SK-N-SH (cell line): ENCODE measurements around the gene NEK6. TPM values are rescaled to one million over a fixed set of nuclear protein-coding genes. Genes with fewer than 3 reads are reported as not detected.

Source experiments
- CTCF ChIA-PET: fragments of 300-600, 350-600 bp; formaldehyde crosslinking; extraction: SDS; loops from one replicate; lab custom pipeline; 2021; lab: Yijun Ruan, JAX
- POLR2A ChIA-PET: fragments of 350-600 bp; sonication (Branson Sonifier 250); formaldehyde crosslinking; extraction: SDS; loops from one replicate; lab custom pipeline; 2020; ENCODE audit warnings: antibody characterized with exemption, inconsistent platforms; lab: Yijun Ruan, JAX
- DNase-seq: peaks from one replicate; pipeline ENCODE4 v3.0.0; 2012
- H2AFZ ChIP-seq: fragments of 200-600 bp; sonication (generic); 2 replicates; pipeline ENCODE4 v1.8.1; 2016; ENCODE audit warnings: antibody characterized with exemption, mild to moderate bottlenecking, low read depth
- H3F3A ChIP-seq: fragments of 200-600 bp; sonication (generic); replicated peaks from 2 replicates; pipeline ENCODE3; 2016; ENCODE audit warnings: antibody characterized with exemption, mild to moderate bottlenecking; ENCODE audit not compliant: insufficient read depth
- H3K27ac ChIP-seq, 2 experiments: fragments of 200-500 bp in 1 of 2; fragments of 200-600 bp in 1 of 2; sonication (Bioruptor generic) in 1 of 2; sonication (generic), shearing (Covaris generic) in 1 of 2; 2 replicates each; pipeline versions ENCODE4 v1.5.1 to v1.6.1; 2014 to 2016; ENCODE audit warnings: low read depth in 2 of 2, inconsistent platforms in 1 of 2, low read length in 1 of 2, mild to moderate bottlenecking in 1 of 2, mixed read lengths in 1 of 2
- H3K27me3 ChIP-seq: fragments of 200-600 bp; sonication (generic), shearing (Covaris generic); 2 replicates; pipeline ENCODE4 v1.6.1; 2016; ENCODE audit warnings: mixed run types; ENCODE audit not compliant: insufficient read depth
- H3K36me3 ChIP-seq, 2 experiments: fragments of 200-500 bp in 1 of 2; fragments of 200-600 bp in 1 of 2; sonication (Bioruptor generic) in 1 of 2; sonication (generic) in 1 of 2; replicated peaks in 1 of 2; 2 replicates each; pipeline versions ENCODE3 to v1.5.1; 2014 to 2016; ENCODE audit warnings: low read length in 1 of 2, mild to moderate bottlenecking in 1 of 2; ENCODE audit not compliant: insufficient read depth in 2 of 2, control insufficient read depth in 1 of 2
- H3K4me1 ChIP-seq, 2 experiments: fragments of 200-500 bp in 1 of 2; fragments of 200-600 bp in 1 of 2; sonication (Bioruptor generic) in 1 of 2; sonication (generic), shearing (Covaris generic) in 1 of 2; 2 replicates each; pipeline versions ENCODE4 v1.5.1 to v1.6.1; 2014 to 2016; ENCODE audit warnings: low read depth in 1 of 2, low read length in 1 of 2, mixed run types in 1 of 2; ENCODE audit not compliant: insufficient read depth in 2 of 2, control insufficient read depth in 1 of 2
- H3K4me2 ChIP-seq: fragments of 200-600 bp; sonication (generic), shearing (Covaris generic); 2 replicates; pipeline ENCODE4 v1.6.1; 2017; ENCODE audit warnings: mixed run types
- H3K4me3 ChIP-seq, 2 experiments: fragments of 200-500 bp in 1 of 2; fragments of 200-600 bp in 1 of 2; sonication (Bioruptor generic) in 1 of 2; sonication (generic), shearing (Covaris generic) in 1 of 2; 2 replicates each; pipeline versions ENCODE4 v1.5.1 to v1.8.1; 2014 to 2016; ENCODE audit warnings: low read depth in 2 of 2, inconsistent platforms in 1 of 2, low read length in 1 of 2, mild to moderate bottlenecking in 1 of 2, mixed read lengths in 1 of 2, moderate library complexity in 1 of 2
- H3K79me2 ChIP-seq: fragments of 200-600 bp; sonication (generic); 2 replicates; pipeline ENCODE4 v1.8.1; 2017; ENCODE audit warnings: mild to moderate bottlenecking; ENCODE audit not compliant: insufficient read depth
- H3K9ac ChIP-seq: fragments of 200-600 bp; sonication (generic); 2 replicates; pipeline ENCODE4 v1.6.1; 2017; ENCODE audit warnings: mixed run types
- H3K9me2 ChIP-seq: fragments of 200-600 bp; sonication (generic); 2 replicates; pipeline ENCODE4 v1.6.1; 2017; ENCODE audit warnings: mixed run types
- H3K9me3 ChIP-seq: fragments of 200-600 bp; sonication (generic); 2 replicates; pipeline ENCODE4 v1.6.1; 2017; ENCODE audit warnings: mixed run types, mild to moderate bottlenecking, moderate library complexity
- H4K20me1 ChIP-seq: fragments of 200-600 bp; sonication (generic); 2 replicates; pipeline ENCODE4 v1.6.1; 2017; ENCODE audit warnings: mild to moderate bottlenecking, mixed run types; ENCODE audit not compliant: insufficient read depth
- CHD2 ChIP-seq: fragments of 150-350 bp; IDR thresholded peaks from 2 replicates; pipeline ENCODE4 v1.6.1; 2018; ENCODE audit warnings: low read length; ENCODE audit not compliant: partially characterized antibody
- EP300 ChIP-seq, 2 experiments: IDR thresholded peaks; 2 replicates each; pipeline versions ENCODE4 v1.4.0 to v1.6.1; 2012; ENCODE audit warnings: borderline replicate concordance in 1 of 2, low read depth in 1 of 2, low read length in 1 of 2
- FOXM1 ChIP-seq: IDR thresholded peaks from 2 replicates; pipeline ENCODE4 v1.4.0; 2012; ENCODE audit warnings: low read depth, mild to moderate bottlenecking
- GABPA ChIP-seq: IDR thresholded peaks from 2 replicates; pipeline ENCODE4 v1.4.0; 2012; ENCODE audit warnings: low read depth, mild to moderate bottlenecking
- GATA2 ChIP-seq: sonication (generic); formaldehyde crosslinking; IDR thresholded peaks from 2 replicates; pipeline ENCODE4 v1.5.0; 2020; ENCODE audit warnings: mild to moderate bottlenecking, missing genetic modification reagents
- JUND ChIP-seq: IDR thresholded peaks from 2 replicates; pipeline ENCODE4 v1.4.0; 2012
- MAX ChIP-seq: IDR thresholded peaks from 2 replicates; pipeline ENCODE4 v1.4.0; 2012; ENCODE audit warnings: low read depth
- MEF2A ChIP-seq: IDR thresholded peaks from 2 replicates; pipeline ENCODE4 v1.4.0; 2012; ENCODE audit warnings: low read depth, borderline replicate concordance
- MXI1 ChIP-seq: IDR thresholded peaks from 2 replicates; pipeline ENCODE4 v1.6.1; 2012; ENCODE audit warnings: mild to moderate bottlenecking, low read depth, low read length, improper control_type of control experiment
- NFIC ChIP-seq: IDR thresholded peaks from 2 replicates; pipeline ENCODE4 v1.4.0; 2012; ENCODE audit warnings: borderline replicate concordance
- NRF1 ChIP-seq: IDR thresholded peaks from 2 replicates; pipeline ENCODE4 v1.6.1; 2012; ENCODE audit warnings: low read depth, mild to moderate bottlenecking, low read length
- PBX3 ChIP-seq: IDR thresholded peaks from 2 replicates; pipeline ENCODE4; 2012
- RAD21 ChIP-seq: IDR thresholded peaks from 2 replicates; pipeline ENCODE4 v1.6.1; 2012; ENCODE audit warnings: mild to moderate bottlenecking, low read length
- RCOR1 ChIP-seq: fragments of 150-350 bp; IDR thresholded peaks from 2 replicates; pipeline ENCODE4 v1.6.1; 2017; ENCODE audit warnings: antibody characterized with exemption, low read length
- RFX5 ChIP-seq: IDR thresholded peaks from 2 replicates; pipeline ENCODE4 v1.6.1; 2012; ENCODE audit warnings: mild to moderate bottlenecking, improper control_type of control experiment, low read length
- RXRA ChIP-seq: IDR thresholded peaks from 2 replicates; pipeline ENCODE4 v1.4.0; 2012; ENCODE audit warnings: low read depth, mild to moderate bottlenecking, borderline replicate concordance
- SIN3A ChIP-seq: IDR thresholded peaks from 2 replicates; pipeline ENCODE4 v1.6.1; 2012; ENCODE audit warnings: low read depth, mild to moderate bottlenecking, low read length, moderate library complexity, borderline replicate concordance
- SMC3 ChIP-seq: IDR thresholded peaks from 2 replicates; pipeline ENCODE4 v1.6.1; 2012; ENCODE audit warnings: low read depth, low read length, improper control_type of control experiment
- TAF1 ChIP-seq: IDR thresholded peaks from 2 replicates; pipeline ENCODE4 v1.6.1; 2012; ENCODE audit warnings: low read depth, mild to moderate bottlenecking, low read length, moderate library complexity, borderline replicate concordance
- TCF12 ChIP-seq: IDR thresholded peaks from 2 replicates; pipeline ENCODE4 v1.4.0; 2012
- TEAD4 ChIP-seq: IDR thresholded peaks from 2 replicates; pipeline ENCODE4 v1.4.0; 2012; ENCODE audit warnings: mild to moderate bottlenecking, borderline replicate concordance; ENCODE audit not compliant: insufficient read depth
- USF2 ChIP-seq: fragments of 150-350 bp; IDR thresholded peaks from 2 replicates; pipeline ENCODE4 v1.6.1; 2017; ENCODE audit warnings: antibody characterized with exemption, low read length, low read depth, borderline replicate concordance
- ZBTB33 ChIP-seq: IDR thresholded peaks from 2 replicates; pipeline ENCODE4 v1.4.0; 2012; ENCODE audit warnings: low read depth, borderline replicate concordance
- WGBS: methylation state at CpG from one replicate; pipeline ENCODE4 v1.1.6; 2017; ENCODE audit warnings: low lambda C conversion rate; 5-methylcytosine and 5-hydroxymethylcytosine counted together
- polyA plus RNA-seq, 3 experiments: library from polyadenylated mRNA; depleted of rRNA; stranded (reverse); fragments of >200 nt; gene quantifications; 2 replicates each; pipeline ENCODE4 v1.2.3, GENCODE V29; 2012

Gene NEK6
- polyA plus RNA-seq, 1 of the 3 experiments (the other 2 are of a cell fraction), result 89.8 TPM

- TF ChIP-seq RAD21 (no peak), MAX (no peak), RCOR1 (no peak), NRF1 (no peak), MEF2A (no peak), CHD2 (no peak), EP300 (IDR thresholded peaks at IDR 0.05; ENCODE audit: borderline replicate concordance in 1 of 2, low read depth in 1 of 2, low read length in 1 of 2) (no peak), PBX3 (no peak), SMC3 (no peak), SIN3A (no peak), TAF1 (no peak), GATA2 (no peak), RXRA (no peak)
- ChIA-PET POLR2A (no interaction called here), CTCF (interaction anchor here (1.2 kb wide), 1 partner anchor 323 kb away, joined by 3 read pairs; no protein-coding TSS in a partner anchor)
- H3F3A ChIP-seq, result peaks cover 4% of the 10 kb centered on the region
- WGBS, result 96% methylated on average over 20 of the region's 21 CpGs
- H3K27ac ChIP-seq, result no peak overlapping the region
- peaks cover 0 to 12% of the 10 kb centered on the region in 2 experiments; a peak in 3 of 4 replicates for H3K4me1 ChIP-seq
- H3K9me3 ChIP-seq, result no peaks in the 10 kb centered on the region
- no peak overlapping the region for H3K4me2 ChIP-seq
- no peak overlapping the region for H3K9ac ChIP-seq
- no peaks in the 10 kb centered on the region for H3K27me3 ChIP-seq
- H4K20me1 ChIP-seq, result peaks cover 87% of the 10 kb centered on the region
- H3K36me3 ChIP-seq, result peaks cover 0 to 14% of the 10 kb centered on the region in 2 experiments
- peaks cover 100% of the 10 kb centered on the region for H3K79me2 ChIP-seq
- no peak overlapping the region for H2AFZ ChIP-seq
- no peaks in the 10 kb centered on the region for H3K9me2 ChIP-seq
- no peak for DNase-seq
- no peak overlapping the region for H3K4me3 ChIP-seq
Observed at GRCh38 chr9:124363326-124364096, 105.8 kb downstream of the NEK6 start.

- no peak overlapping the region for H3K9ac ChIP-seq
Observed at GRCh38 chr9:124364141-124364540, 106.4 kb downstream of the NEK6 start.

More at GRCh38 chr9:124364141-124364540, 106.4 kb downstream of the NEK6 start:
- peaks cover 0 to 12% of the 10 kb centered on the region in 2 experiments; a peak in 3 of 4 replicates for H3K4me1 ChIP-seq
- no peaks in the 10 kb centered on the region for H3K27me3 ChIP-seq
- no peak for DNase-seq
- no peak overlapping the region for H3K27ac ChIP-seq
- no peaks in the 10 kb centered on the region for H3K9me3 ChIP-seq
- POLR2A ChIA-PET, result no interaction called here
- H3K4me2 ChIP-seq, result no peak overlapping the region
- H3F3A ChIP-seq, result peaks cover 4% of the 10 kb centered on the region
- peaks cover 87% of the 10 kb centered on the region for H4K20me1 ChIP-seq
- TF ChIP-seq EP300 (IDR thresholded peaks at IDR 0.05; ENCODE audit: borderline replicate concordance in 1 of 2, low read depth in 1 of 2, low read length in 1 of 2), result no peak
- TF ChIP-seq FOXM1, result no peak
- no peak for TF ChIP-seq RXRA
- no peak for TF ChIP-seq TEAD4
- TF ChIP-seq ZBTB33, result no peak
- no peak for TF ChIP-seq SMC3
- TF ChIP-seq TCF12, result no peak
- no peak for TF ChIP-seq RFX5
- TF ChIP-seq CHD2, result no peak
- no peak for TF ChIP-seq USF2
- TF ChIP-seq JUND, result no peak
- TF ChIP-seq GABPA, result no peak
- TF ChIP-seq NFIC, result no peak
- TF ChIP-seq MXI1, result no peak
- TF ChIP-seq MEF2A, result no peak
- no peak for TF ChIP-seq RCOR1
- no peak for TF ChIP-seq GATA2
- 96% methylated on average over 4 of the region's 4 CpGs for WGBS
- H3K9me2 ChIP-seq, result no peaks in the 10 kb centered on the region
- peaks cover 100% of the 10 kb centered on the region for H3K79me2 ChIP-seq
- H2AFZ ChIP-seq, result no peak overlapping the region
- CTCF ChIA-PET, result no interaction called here
- H3K4me3 ChIP-seq, result no peak overlapping the region
- H3K36me3 ChIP-seq, result peaks cover 0 to 14% of the 10 kb centered on the region in 2 experiments
